ENCODE results near the gene LRR1.

GRCh38 chr14:49636866-49637265 is 38.1 kb downstream of the LRR1 start:
- TF ChIP-seq POLR2A (IDR thresholded peaks at IDR 0.05; ENCODE audit: low read depth, low read length) (no peak), TAF1 (IDR thresholded peaks at IDR 0.05; ENCODE audit: borderline replicate concordance, low read depth, low read length) (no peak)
